ENCODE data around the gene ANKS1B.

The ANKS1B gene

GRCh38 chr12:98945864-98946263 lies 1038.9 kb downstream of the ANKS1B start:
- DNase-seq (ENCODE audit: extremely low read depth, low read depth): no peak
- no peak for TF ChIP-seq CTCF (IDR thresholded peaks at IDR 0.05; ENCODE audit: low read depth, low read length)

GRCh38 chr12:98939926-98940325 lies 1044.8 kb downstream of the ANKS1B start:
- DNase-seq (ENCODE audit: extremely low read depth, low read depth): no peak
- TF ChIP-seq CTCF (IDR thresholded peaks at IDR 0.05; ENCODE audit: low read depth, low read length): no peak

DNA sequence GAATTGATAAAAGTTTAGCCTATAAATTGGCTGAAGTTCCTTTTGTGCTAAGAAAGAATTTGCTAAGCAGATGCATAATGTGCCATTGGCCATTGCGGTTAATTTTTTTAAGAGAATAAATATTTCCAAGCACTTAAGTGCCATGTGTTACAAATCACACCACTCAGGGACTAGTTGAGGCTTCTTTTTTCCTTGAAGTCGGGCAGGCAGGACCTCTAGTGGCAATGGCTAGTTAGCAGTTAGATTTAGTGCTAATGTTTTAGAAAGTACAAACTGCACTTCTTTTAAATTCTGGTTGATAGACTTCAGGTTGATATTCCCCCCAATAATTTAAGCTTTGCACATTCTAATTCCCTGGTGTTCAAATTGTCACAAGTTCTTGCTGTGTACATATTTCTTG lies 1045.4 kb downstream of the ANKS1B start:
- DNase-seq (ENCODE audit: extremely low read depth, low read depth): no peak
- TF ChIP-seq CTCF (IDR thresholded peaks at IDR 0.05; ENCODE audit: low read depth, low read length): peak; percentile 41

DNA sequence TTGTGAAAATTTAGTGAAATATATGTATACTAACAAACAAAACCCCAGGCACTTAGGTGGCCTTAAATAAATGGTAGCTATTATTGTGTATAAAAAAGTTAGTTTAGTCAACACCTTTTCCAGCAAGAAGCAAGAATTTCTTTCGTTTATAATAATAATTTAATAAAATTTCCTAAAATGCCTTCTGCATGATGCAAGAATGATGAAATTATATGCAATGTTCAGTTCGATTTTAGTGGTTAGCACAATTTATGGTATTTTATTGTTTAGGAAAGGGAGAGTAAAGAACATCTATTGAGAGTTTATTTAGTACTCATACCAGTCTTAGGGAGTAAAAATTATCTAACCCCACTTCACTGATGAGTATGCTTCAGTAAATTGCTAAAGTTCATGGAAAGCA lies 1048.9 kb downstream of the ANKS1B start:
- no peak for DNase-seq (ENCODE audit: extremely low read depth, low read depth)
- TF ChIP-seq CTCF (IDR thresholded peaks at IDR 0.05; ENCODE audit: low read depth, low read length): no peak

GRCh38 chr12:98922871-98923270 lies 1061.9 kb downstream of the ANKS1B start:
- DNase-seq (ENCODE audit: extremely low read depth, low read depth): no peak
- TF ChIP-seq CTCF (IDR thresholded peaks at IDR 0.05; ENCODE audit: low read depth, low read length): no peak

DNA sequence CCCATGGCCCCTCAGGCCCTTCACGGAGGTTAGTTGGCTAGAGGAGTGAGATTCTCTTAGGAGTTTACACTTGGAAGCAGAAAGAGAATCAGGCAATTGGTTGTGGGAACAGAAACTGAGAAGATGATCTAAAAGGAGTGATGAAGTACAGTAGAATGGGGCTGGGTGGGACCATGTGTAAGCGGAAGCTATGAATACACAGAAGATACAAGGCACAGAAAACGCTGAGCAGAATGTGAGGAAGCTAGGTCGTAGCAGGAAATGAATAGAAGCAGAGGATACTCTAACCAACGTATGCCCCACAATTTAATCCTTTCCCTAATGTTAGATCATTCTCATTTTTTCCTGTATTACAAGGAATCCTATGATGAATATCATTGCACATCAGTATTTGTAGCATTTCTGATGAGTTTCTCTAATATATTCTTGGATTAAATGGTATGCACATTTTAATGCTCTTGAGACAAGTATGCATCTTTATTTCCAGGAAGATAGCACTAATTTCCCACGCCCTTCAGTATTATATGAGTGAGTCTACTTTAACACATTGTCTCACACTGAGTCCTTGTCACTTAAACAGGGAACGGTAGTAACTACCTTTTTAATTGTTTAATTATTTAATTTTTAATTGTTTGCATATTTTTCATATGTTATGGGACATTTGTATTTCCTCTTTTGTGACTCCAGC lies 1066.4 kb downstream of the ANKS1B start:
- no peak for DNase-seq (ENCODE audit: extremely low read depth, low read depth)
- no peak for TF ChIP-seq CTCF (IDR thresholded peaks at IDR 0.05; ENCODE audit: low read depth, low read length)

GRCh38 chr12:98916106-98916505 lies 1068.6 kb downstream of the ANKS1B start:
- TF ChIP-seq CTCF (IDR thresholded peaks at IDR 0.05; ENCODE audit: low read depth, low read length): no peak
- no peak for DNase-seq (ENCODE audit: extremely low read depth, low read depth)

All from AG09319 (cell line).